DMS 273 treated with DMSO at 0.1 percent for 48 hours (cell line): Measurements from ENCODE around the gene PITPNM1.
"Not testable (repeated sequence)": the region's sequence is repeated elsewhere in the genome, so short reads cannot be mapped to it uniquely, and the experiment has no call there.

Source experiments
- DNase-seq: peaks from one replicate; lab custom pipeline; 2025; lab: John Stamatoyannopoulos, UW

The PITPNM1 gene

DNA sequence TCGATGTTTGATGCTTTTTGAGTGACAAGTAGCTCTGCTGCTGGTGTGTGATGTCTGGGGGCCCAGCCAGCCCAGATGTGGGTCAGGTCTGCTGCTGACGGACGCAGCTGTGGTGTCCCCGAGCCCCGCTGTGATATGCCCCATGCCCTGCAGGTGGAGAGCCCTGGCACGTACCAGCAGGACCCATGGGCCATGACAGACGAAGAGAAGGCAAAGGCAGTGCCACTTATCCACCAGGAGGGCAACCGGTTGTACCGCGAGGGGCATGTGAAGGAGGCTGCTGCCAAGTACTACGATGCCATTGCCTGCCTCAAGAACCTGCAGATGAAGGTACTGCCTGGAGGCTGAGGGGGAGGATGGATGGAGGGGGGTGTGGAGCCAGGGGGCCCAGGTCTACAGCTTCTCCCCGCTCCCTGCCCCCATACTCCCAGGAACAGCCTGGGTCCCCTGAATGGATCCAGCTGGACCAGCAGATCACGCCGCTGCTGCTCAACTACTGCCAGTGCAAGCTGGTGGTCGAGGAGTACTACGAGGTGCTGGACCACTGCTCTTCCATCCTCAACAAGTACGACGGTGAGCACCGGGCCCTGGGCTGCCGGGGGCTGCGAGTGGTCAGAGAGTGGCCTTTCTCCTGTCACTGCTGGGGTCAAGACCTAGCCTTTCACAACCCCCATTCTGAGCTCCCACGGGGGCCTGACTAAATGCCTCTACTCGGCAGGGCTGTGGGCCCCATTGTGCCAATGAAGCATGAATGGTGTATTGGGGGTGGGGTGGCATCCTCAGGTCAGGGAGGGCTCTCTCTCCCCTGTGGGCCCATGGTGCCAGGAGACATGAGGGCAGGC, 15.1 kb downstream of the PITPNM1 start:
- DNase-seq, result no peak

DNA sequence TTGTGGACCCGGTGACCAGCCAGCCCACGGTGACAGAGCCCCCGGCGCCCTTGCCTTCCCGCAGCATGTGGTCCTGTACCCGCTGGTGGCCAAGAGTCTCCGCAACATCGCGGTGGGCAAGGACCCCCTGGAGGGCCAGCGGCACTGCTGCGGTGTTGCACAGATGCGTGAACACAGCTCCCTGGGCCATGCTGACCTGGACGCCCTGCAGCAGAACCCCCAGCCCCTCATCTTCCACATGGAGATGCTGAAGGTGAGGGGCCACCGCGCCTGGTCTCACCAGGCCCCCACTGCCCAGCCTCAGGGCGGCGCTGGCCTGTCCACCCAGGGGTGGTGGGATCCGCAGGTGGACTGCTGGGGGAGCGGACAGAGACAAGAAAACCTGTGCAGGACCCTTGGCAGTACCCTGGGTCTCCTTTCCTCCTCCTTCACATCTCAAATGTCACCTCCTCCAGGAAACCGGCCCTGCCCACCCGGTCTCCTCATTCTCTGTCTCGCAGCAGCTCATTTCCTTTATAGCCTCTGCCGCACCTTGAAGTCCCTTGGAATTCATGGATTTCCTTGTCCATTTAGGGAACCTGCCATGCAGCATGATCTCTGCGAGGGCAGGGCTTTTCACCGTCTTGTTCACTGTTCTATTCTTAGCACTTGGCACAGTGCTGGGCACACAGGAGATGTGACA, 15.8 kb downstream of the PITPNM1 start:
- DNase-seq, result no peak

DNA sequence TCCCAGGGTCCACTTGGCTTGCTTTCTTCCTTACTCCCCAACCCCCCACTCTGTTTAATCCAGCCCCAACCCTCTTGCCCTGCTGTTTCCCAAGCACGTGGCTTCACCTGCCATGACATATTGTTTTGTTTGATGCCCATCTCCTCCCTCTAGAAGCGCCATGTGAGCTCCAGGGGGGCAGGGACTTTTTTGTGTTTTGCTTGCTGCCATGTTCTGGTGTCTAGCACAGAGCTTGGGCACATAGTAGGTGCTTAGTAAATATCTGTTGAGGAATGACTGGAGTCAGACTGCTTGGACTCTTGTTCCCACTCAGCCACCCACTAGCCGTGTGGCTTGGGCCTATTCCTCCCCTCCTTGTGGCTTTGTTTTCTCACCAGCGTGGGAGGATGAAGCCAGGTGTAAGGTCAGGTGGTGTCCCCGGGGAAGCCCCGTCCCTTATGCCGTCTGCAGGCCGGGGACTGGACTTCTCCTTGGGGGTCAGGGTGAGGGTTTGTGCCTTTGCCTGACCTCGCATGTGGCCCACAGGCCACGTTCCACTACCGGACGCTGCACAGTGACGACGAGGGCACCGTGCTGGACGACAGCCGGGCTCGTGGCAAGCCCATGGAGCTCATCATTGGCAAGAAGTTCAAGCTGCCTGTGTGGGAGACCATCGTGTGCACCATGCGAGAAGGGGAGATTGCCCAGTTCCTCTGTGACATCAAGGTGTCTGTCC, 18.5 kb downstream of the PITPNM1 start:
- no peak for DNase-seq

DNA sequence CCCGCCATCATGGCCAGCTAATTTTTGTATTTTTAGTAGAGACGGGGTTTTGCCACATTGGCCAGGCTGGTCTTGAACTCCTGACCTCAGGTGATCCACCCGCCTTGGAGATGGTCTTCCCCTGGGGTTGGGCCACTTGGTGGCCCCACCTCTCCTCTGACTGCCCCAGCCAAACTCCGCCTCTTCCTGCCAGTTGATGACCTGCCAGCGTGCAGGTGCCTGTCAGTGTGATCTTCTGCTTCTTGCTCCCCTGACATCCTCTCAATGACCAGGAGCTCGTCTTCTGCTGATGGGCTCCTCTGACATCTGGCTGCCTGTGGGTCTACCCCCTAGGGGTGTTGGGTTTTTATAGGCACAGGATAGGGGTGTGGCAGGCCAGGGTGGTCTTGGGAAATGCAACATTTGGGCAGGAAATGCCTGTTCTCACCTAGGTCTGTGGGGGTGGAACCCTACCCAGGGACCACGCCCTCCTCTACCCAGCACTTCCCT, 19.2 kb downstream of the PITPNM1 start:
- DNase-seq, result not testable (repeated sequence)

DNA sequence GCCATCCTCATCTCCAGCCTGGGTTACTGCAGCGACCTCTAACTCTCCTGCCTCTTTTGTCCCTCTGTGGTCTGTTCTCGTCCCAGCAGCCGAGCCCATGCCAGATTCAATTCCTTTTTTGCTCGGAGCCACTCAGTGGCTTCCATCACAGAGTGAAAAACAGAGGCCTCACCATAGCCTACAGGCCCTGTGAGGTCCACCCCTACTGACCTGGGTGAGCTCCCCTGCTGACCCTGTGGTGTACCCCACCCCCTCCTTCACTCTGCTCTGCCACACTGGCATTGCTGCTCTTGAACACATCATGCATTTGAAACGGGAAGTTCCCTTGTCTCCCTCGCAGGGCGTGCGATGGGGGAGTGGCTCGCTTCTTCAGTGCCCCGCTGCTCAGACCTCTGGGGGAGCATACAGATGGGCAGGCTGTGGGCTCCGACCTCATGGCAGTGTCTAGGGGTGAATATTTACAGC, 20.3 kb downstream of the PITPNM1 start:
- no peak for DNase-seq

DNA sequence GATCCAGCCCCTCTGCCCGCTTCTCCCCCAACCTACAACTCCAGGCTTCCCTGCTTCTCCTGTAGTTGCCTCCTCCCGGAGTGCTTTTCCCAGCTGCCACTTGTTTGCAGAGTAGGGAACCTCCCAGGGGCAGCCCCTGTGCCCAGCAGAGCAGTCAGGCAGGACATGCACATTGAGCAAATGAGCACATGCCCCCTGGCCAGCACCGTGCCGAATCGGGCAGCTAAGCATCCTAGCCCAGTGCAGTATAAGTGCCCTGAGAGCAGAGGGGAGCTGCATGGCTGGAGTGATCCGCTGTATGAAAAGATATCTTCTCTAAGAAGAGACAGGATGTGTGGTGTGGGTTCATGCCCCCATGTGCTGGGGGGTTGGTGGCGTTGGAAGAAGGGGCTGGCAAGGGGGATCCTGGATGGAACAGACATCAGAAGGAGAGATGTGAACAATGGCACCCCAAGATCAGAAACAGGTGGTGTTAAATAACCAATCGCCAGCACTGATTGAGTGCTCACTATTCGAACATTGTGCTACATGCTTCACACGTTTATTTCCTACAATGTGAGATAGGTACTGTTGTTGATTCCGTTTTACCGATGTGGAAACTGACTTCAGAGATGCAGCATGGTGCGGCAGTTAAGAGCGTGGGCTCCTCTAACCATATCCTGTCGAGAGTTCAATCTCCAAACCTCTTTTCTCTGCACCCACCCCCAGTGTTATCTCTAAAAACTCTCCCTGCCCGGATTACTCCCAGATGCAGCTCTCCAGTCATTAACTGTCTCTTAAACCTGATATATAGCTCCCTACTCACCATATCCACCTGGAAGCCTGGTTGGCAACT, 21.1 kb downstream of the PITPNM1 start:
- DNase-seq, result no peak

DNA sequence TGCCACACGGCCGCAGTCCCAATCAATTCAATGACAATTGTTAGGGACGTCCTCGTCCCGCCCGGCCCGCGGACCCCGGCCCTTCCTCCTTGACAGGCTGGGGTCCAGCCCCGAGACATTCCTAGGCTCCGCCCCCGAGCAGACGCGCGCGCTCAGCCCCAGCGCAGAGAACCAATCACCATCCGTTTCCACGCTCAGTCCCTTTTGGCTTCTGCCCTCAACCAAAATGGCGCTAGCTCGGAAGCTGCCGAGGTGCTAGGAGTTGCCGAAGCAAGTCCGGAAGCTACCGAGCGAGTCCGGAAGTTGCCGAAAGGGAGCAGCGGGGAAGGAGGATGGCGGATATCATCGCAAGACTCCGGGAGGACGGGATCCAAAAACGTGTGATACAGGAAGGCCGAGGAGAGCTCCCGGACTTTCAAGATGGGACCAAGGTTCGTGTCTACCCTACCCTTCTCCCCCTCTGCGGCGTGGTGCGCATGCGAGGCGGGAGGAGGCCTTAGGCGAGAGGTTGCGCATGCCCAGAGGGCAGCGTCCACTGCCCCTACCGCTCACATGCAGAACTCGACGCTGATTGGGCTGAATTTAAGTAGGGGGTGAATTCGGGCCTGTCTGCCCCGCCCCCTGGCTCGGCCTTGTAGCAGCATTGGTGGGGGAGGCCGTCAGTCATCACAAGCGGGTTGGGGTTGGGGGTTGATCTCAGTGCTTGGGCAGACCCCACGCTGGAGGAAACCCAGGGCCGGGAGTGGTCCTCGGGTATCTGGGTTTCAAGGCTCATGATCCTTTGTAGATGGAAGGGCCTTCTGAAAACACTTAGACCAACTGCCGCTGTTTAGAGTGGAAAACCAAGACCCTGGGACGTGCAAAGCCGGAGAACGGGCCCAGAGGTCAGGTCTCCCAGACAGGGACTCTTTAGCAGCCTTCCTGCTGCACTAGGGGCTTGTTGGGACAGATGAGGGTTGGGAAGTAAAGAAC, 22.1 kb downstream of the PITPNM1 start, which contains the start of gene AIP:
Gene AIP (plus strand): TSS at position 200 of the 972 bp plus-strand sequence. CDS start 133 bp downstream, at position 333.
- DNase-seq, result peak; percentile 85

DNA sequence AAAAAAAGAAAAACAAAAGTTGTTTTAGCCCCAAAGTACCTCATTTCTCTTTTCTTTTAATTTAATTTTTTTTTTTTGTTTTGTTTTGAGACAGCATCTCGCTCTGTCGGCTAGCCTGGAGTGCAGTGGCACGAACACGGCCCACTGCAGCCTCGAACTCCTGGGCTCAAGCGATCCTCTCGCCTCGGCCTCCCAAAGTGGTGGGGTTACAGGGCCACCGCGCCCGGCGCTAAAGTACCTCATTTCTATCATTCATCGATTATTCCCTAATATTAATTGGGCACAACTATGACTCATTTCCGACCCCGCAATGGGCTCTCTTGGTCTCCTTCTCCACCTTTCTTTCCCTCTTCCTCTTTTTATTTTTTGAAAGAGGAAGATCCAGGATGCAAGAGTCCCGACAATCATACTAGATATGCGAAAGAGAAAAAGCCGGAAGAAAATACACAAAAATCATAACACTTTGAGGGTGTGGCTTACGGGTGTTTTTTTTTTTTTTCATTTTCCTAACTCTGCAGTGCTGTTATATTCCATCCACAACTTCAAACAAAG, 22.8 kb downstream of the PITPNM1 start:
- no peak for DNase-seq

DNA sequence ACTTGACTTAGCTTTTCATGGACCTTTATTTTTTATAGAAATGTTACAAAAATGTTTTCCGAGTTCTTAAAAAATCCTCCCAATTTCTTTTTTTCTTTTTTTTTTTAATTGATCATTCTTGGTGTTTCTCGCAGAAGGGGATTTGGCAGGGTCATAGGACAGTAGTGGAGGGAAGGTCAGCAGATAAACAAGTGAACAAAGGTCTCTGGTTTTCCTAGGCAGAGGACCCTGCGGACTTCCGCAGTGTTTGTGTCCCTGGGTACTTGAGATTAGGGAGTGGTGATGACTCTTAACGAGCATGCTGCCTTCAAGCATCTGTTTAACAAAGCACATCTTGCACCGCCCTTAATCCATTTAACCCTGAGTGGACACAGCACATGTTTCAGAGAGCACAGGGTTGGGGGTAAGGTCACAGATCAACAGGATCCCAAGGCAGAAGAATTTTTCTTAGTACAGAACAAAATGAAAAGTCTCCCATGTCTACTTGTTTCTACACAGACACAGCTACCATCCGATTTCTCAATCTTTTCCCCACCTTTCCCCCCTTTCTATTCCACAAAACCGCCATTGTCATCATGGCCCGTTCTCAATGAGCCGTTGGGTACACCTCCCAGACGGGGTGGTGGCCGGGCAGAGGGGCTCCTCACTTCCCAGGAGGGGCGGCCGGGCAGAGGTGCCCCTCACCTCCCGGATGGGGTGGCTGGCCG, 27.7 kb downstream of the PITPNM1 start:
- DNase-seq, result not testable (repeated sequence)

DNA sequence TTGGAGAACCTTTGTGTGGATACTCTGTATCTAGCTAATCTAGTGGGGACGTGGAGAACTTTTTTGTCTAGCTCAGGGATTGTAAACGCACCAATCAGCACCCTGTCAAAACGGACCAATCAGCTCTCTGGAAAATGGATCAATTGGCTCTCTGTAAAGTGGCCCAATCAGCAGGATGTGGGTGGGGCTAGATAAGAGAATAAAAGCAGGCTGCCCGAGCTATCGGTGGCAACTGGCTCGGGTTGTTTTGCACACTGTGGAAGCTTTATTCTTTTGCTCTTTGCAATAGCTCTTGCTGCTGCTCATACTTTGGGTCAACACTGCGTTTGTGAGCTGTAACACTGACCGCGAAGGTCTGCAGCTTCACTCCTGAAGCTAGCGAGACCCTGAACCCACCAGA, 28.5 kb downstream of the PITPNM1 start:
- not testable (repeated sequence) for DNase-seq

DNA sequence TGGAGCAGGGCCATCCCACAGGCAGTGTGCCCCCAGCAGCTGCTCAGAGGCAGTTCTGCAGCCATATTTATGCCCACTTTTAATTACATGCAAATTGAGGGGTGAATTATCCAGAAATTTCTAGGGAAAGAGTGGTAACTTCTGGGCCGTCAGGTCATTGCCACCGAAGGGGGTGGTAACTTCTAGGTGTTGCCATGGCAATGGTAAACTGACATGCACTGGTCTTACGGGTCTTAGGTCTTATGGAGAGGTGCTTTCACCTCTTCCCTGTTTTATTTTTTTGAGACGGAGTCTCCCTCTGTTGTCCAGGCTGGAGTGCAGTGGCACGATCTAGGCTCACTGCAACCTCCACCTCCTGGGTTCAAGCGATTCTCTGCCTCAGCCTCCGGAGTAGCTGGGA, 32.3 kb downstream of the PITPNM1 start:
- no peak for DNase-seq

DNA sequence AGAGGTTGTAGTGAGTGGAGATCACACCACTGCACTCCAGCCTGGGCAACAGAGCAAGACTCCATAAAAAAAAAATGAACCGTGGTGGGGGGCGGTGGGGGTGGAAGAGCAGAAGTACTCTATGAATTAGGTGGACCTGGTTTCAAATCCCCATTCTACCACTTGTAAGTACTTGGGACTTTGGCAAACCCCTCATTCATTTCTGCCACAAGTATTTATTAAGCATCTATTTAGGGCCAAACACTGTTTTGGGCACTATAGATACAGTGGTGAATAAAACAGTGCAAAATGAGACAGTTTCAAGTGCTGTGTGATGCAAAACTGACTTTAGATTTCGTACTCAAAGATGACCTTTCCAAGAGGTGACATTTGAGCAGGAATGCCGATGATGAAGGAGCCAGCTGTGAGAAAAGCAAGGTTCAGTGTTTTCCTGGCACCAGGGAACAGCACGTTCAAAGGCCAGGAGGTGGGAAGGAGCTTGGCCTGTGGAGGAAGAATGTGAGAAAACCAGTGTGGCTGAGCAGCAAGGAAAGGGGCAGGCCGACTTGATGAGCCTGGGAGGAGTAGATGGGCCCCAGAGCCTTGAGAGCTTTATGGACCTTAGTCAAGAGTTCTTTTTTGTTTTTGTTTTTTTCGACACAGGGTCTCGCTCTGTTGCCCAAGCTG, 34.7 kb downstream of the PITPNM1 start:
- no peak for DNase-seq

DNA sequence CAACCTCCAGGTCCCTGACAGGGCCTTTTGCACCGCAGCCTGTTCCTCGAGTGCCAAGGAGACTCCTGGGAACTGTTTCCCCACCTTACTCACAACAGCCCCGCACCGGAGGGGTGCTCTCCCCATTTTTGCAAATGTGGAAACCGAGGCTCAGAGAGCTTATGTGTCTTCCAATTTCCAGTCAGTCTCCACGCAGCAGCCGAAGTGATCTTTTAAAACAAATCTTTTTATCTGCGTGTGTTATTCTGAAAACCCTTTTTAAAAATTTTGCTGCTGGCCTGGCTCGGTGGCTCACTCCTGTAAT, 35.7 kb downstream of the PITPNM1 start:
- DNase-seq, result no peak

DNA sequence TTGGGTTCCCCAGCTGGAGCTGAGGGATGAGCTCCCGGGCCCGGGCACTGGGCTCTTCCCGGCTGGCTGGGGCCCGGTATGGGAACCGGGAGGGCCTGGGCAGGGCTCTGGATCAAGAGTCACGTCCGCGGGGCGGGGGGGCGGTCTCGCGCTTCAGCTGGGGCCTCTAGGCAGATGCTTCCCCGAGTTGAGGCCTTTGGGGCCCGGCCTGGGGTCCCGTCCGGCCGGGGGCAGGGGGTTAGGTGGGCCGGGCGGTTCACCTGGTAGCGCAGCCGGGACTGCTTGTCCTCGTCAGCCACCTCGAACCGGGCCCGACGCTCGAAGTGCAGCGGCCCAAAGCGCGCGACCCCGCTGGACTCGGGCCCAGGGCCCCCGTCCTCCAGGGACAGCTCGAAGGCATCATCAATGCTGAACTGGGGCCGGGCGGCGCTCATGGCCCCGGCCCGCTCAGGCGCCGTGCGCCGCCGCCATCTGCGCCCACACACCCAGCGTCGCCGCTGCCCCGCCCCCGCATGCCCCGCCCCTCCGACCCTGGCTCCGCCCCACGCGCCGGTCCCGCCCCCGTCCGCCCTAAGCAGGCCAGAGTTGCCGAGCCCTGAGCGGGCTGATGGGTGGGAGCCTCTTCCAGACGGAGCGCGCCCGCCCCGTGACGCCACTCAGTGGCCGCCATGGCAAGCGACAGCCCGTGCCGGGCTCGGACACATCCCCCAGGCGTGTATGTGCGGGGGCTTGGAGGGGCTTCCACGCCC, 36.2 kb downstream of the PITPNM1 start, which contains the start of gene TMEM134:
Gene TMEM134 (minus strand): TSS at position 493 of the 749 bp plus-strand sequence. CDS start 59 bp downstream, at position 434.
- peak; percentile 39 for DNase-seq

DNA sequence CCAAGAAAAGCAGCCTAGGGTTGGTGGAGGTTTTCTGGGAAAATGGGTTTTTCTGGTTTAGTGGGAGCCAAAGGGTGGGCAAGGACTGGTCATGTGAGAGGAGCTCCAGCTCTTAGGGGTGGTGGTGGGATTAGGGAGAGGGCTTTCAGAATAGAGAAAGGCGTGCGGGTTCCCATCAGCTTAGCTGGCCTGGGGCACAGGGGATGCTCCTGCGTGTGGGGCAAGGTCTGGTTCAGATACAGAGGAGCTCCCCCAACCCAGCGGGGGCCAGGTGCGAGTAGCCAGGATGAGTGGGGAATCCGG, 36.8 kb downstream of the PITPNM1 start:
- no peak for DNase-seq

DNA sequence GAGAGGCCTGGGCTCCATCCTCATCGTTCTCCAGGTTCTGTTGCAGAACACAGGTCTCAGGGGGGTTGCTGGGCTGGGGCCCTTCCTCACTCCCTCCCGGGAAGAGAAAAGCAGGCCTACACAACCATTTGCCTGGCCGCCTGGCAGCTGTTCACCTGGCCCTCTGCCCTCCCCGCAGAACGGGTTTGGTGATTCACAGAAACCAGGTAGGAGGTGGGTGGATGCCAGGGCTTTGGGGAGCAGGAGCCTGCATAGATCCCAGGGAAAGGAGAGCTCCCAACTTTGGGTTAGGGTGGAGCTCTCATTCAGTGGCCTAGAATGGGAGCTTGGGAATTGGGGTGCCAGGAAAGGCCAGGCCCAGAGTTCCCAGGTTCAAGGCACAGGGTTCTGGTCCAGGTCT, 37.1 kb downstream of the PITPNM1 start:
- DNase-seq, result no peak

DNA sequence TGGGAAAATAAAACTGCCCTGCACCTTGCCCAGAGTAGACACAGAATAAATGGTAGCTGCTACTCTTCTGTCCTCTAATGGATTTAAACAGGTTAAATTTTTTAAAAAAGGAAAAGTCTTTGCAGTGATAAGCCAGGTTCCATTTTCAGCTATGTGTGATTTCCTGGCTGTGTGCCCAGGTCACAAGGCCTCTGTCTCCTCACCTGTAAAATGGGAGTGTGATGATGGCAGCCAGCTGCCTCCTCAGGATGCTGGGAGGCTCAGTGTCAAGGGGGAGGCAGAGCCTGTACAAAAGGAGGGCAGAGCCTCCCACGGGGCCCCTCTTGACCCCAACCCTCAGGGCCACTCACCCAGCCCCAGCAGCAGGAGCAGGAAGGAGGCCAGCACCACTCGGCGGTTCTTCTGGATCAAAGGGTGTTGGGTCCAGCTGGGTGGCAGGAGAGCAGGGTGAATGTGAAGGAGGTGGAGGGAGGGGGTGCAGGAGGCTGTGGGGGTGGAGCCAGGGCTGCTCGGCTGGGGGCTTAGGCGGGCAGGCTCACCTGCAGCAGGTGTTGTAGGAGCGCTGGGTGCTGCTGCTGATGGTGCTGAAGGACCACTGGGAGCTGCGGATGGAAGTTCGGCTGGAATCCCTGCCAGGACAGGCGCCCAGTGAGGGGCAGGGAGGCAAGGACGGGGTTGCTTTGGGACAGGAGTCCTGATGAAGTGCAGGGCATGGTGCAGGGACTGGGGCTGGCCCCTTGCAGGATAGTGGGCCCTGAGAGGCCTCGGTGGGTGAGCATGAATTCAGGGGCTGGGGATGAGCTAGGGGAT, 38.0 kb downstream of the PITPNM1 start:
- no peak for DNase-seq
